ENCODE results near the gene SDHA.

Gene SDHA

GRCh38 chr5:198516-199196 is 19.5 kb upstream of the SDHA start:
- H3K4me1 ChIP-seq (ENCODE audit: control insufficient read depth in 2 of 2, insufficient read depth in 2 of 2, low read length in 2 of 2), result no peaks in the 10 kb centered on the region

GRCh38 chr5:199197-199949 is 18.7 kb upstream of the SDHA start:
- no peaks in the 10 kb centered on the region for H3K9me3 ChIP-seq (ENCODE audit: control insufficient read depth in 2 of 2, low read length in 2 of 2)
- no peaks in the 10 kb centered on the region for H3K4me1 ChIP-seq (ENCODE audit: control insufficient read depth in 2 of 2, insufficient read depth in 2 of 2, low read length in 2 of 2)
- H3K9ac ChIP-seq (ENCODE audit: low read depth in 1 of 2, low read length in 2 of 2), result no peak overlapping the region
- H3K27me3 ChIP-seq (ENCODE audit: control insufficient read depth in 2 of 2, insufficient read depth in 2 of 2, low read length in 2 of 2), result no peaks in the 10 kb centered on the region
- H3K4me3 ChIP-seq (ENCODE audit: low read length in 2 of 2), result no peak overlapping the region
- peaks cover 3 to 12% of the 10 kb centered on the region in 2 donors for H3K36me3 ChIP-seq (ENCODE audit: control insufficient read depth in 2 of 2, insufficient read depth in 2 of 2, low read length in 2 of 2)
- no peak overlapping the region for H3K27ac ChIP-seq (ENCODE audit: low read depth in 2 of 2, low read length in 2 of 2)

More at GRCh38 chr5:198516-199196, 19.5 kb upstream of the SDHA start:
- H3K9ac ChIP-seq (ENCODE audit: low read depth in 1 of 2, low read length in 2 of 2), result no peak overlapping the region
- H3K9me3 ChIP-seq (ENCODE audit: control insufficient read depth in 2 of 2, low read length in 2 of 2), result no peaks in the 10 kb centered on the region
- no peaks in the 10 kb centered on the region for H3K27me3 ChIP-seq (ENCODE audit: control insufficient read depth in 2 of 2, insufficient read depth in 2 of 2, low read length in 2 of 2)
- peaks cover 0 to 5% of the 10 kb centered on the region in 2 donors for H3K36me3 ChIP-seq (ENCODE audit: control insufficient read depth in 2 of 2, insufficient read depth in 2 of 2, low read length in 2 of 2)
- no peak overlapping the region for H3K4me3 ChIP-seq (ENCODE audit: low read length in 2 of 2)
- H3K27ac ChIP-seq (ENCODE audit: low read depth in 2 of 2, low read length in 2 of 2), result no peak overlapping the region

GRCh38 chr5:199950-200645 is 18.0 kb upstream of the SDHA start:
- H3K36me3 ChIP-seq (ENCODE audit: control insufficient read depth in 2 of 2, insufficient read depth in 2 of 2, low read length in 2 of 2), result peaks cover 6 to 18% of the 10 kb centered on the region in 2 donors
- no peaks in the 10 kb centered on the region for H3K9me3 ChIP-seq (ENCODE audit: control insufficient read depth in 2 of 2, low read length in 2 of 2)
- no peaks in the 10 kb centered on the region for H3K4me1 ChIP-seq (ENCODE audit: control insufficient read depth in 2 of 2, insufficient read depth in 2 of 2, low read length in 2 of 2)
- H3K4me3 ChIP-seq (ENCODE audit: low read length in 2 of 2), result no peak overlapping the region
- no peaks in the 10 kb centered on the region for H3K27me3 ChIP-seq (ENCODE audit: control insufficient read depth in 2 of 2, insufficient read depth in 2 of 2, low read length in 2 of 2)
- H3K27ac ChIP-seq (ENCODE audit: low read depth in 2 of 2, low read length in 2 of 2), result no peak overlapping the region
- H3K9ac ChIP-seq (ENCODE audit: low read depth in 1 of 2, low read length in 2 of 2), result no peak overlapping the region

GRCh38 chr5:200985-201384 is 17.1 kb upstream of the SDHA start:
- no peak overlapping the region for H3K9ac ChIP-seq (ENCODE audit: low read depth in 1 of 2, low read length in 2 of 2)
- H3K27ac ChIP-seq (ENCODE audit: low read depth in 2 of 2, low read length in 2 of 2), result no peak overlapping the region
- peaks cover 9 to 22% of the 10 kb centered on the region in 2 donors for H3K36me3 ChIP-seq (ENCODE audit: control insufficient read depth in 2 of 2, insufficient read depth in 2 of 2, low read length in 2 of 2)
- no peaks in the 10 kb centered on the region for H3K4me1 ChIP-seq (ENCODE audit: control insufficient read depth in 2 of 2, insufficient read depth in 2 of 2, low read length in 2 of 2)
- no peaks in the 10 kb centered on the region for H3K27me3 ChIP-seq (ENCODE audit: control insufficient read depth in 2 of 2, insufficient read depth in 2 of 2, low read length in 2 of 2)
- H3K4me3 ChIP-seq (ENCODE audit: low read length in 2 of 2), result no peak overlapping the region
- no peaks in the 10 kb centered on the region for H3K9me3 ChIP-seq (ENCODE audit: control insufficient read depth in 2 of 2, low read length in 2 of 2)

- Histone ChIP-seq H3K9me3 (ENCODE audit: control insufficient read depth in 2 of 2, low read length in 2 of 2) (no peaks in the 10 kb centered on the region), H3K36me3 (ENCODE audit: control insufficient read depth in 2 of 2, insufficient read depth in 2 of 2, low read length in 2 of 2) (peaks cover 9 to 22% of the 10 kb centered on the region in 2 donors), H3K4me1 (ENCODE audit: control insufficient read depth in 2 of 2, insufficient read depth in 2 of 2, low read length in 2 of 2) (no peaks in the 10 kb centered on the region)
Measured at GRCh38 chr5:201672-202071, 16.4 kb upstream of the SDHA start.

GRCh38 chr5:203246-203930 is 14.7 kb upstream of the SDHA start:
- Histone ChIP-seq H3K27ac (ENCODE audit: low read depth in 2 of 2, low read length in 2 of 2) (no peak overlapping the region), H3K27me3 (ENCODE audit: control insufficient read depth in 2 of 2, insufficient read depth in 2 of 2, low read length in 2 of 2) (no peaks in the 10 kb centered on the region), H3K9me3 (ENCODE audit: control insufficient read depth in 2 of 2, low read length in 2 of 2) (no peaks in the 10 kb centered on the region), H3K36me3 (ENCODE audit: control insufficient read depth in 2 of 2, insufficient read depth in 2 of 2, low read length in 2 of 2) (peaks cover 9 to 22% of the 10 kb centered on the region in 2 donors), H3K4me1 (ENCODE audit: control insufficient read depth in 2 of 2, insufficient read depth in 2 of 2, low read length in 2 of 2) (no peaks in the 10 kb centered on the region), H3K9ac (ENCODE audit: low read depth in 1 of 2, low read length in 2 of 2) (no peak overlapping the region), H3K4me3 (ENCODE audit: low read length in 2 of 2) (no peak overlapping the region)

More at GRCh38 chr5:201672-202071, 16.4 kb upstream of the SDHA start:
- H3K27ac ChIP-seq (ENCODE audit: low read depth in 2 of 2, low read length in 2 of 2), result no peak overlapping the region
- H3K27me3 ChIP-seq (ENCODE audit: control insufficient read depth in 2 of 2, insufficient read depth in 2 of 2, low read length in 2 of 2), result no peaks in the 10 kb centered on the region
- H3K4me3 ChIP-seq (ENCODE audit: low read length in 2 of 2), result no peak overlapping the region
- no peak overlapping the region for H3K9ac ChIP-seq (ENCODE audit: low read depth in 1 of 2, low read length in 2 of 2)

- H3K9ac ChIP-seq (ENCODE audit: low read depth in 1 of 2, low read length in 2 of 2), result no peak overlapping the region
- H3K4me3 ChIP-seq (ENCODE audit: low read length in 2 of 2), result no peak overlapping the region
- no peaks in the 10 kb centered on the region for H3K9me3 ChIP-seq (ENCODE audit: control insufficient read depth in 2 of 2, low read length in 2 of 2)
- peaks cover 9 to 22% of the 10 kb centered on the region in 2 donors for H3K36me3 ChIP-seq (ENCODE audit: control insufficient read depth in 2 of 2, insufficient read depth in 2 of 2, low read length in 2 of 2)
- H3K4me1 ChIP-seq (ENCODE audit: control insufficient read depth in 2 of 2, insufficient read depth in 2 of 2, low read length in 2 of 2), result no peaks in the 10 kb centered on the region
- H3K27ac ChIP-seq (ENCODE audit: low read depth in 2 of 2, low read length in 2 of 2), result no peak overlapping the region
- H3K27me3 ChIP-seq (ENCODE audit: control insufficient read depth in 2 of 2, insufficient read depth in 2 of 2, low read length in 2 of 2), result no peaks in the 10 kb centered on the region
Measured at GRCh38 chr5:204001-204400, 14.1 kb upstream of the SDHA start.

GRCh38 chr5:204462-204861 is 13.7 kb upstream of the SDHA start:
- no peaks in the 10 kb centered on the region for H3K4me1 ChIP-seq (ENCODE audit: control insufficient read depth in 2 of 2, insufficient read depth in 2 of 2, low read length in 2 of 2)
- H3K27ac ChIP-seq (ENCODE audit: low read depth in 2 of 2, low read length in 2 of 2), result no peak overlapping the region
- H3K27me3 ChIP-seq (ENCODE audit: control insufficient read depth in 2 of 2, insufficient read depth in 2 of 2, low read length in 2 of 2), result no peaks in the 10 kb centered on the region
- no peak overlapping the region for H3K4me3 ChIP-seq (ENCODE audit: low read length in 2 of 2)
- peaks cover 9 to 22% of the 10 kb centered on the region in 2 donors for H3K36me3 ChIP-seq (ENCODE audit: control insufficient read depth in 2 of 2, insufficient read depth in 2 of 2, low read length in 2 of 2)
- H3K9me3 ChIP-seq (ENCODE audit: control insufficient read depth in 2 of 2, low read length in 2 of 2), result no peaks in the 10 kb centered on the region
- H3K9ac ChIP-seq (ENCODE audit: low read depth in 1 of 2, low read length in 2 of 2), result no peak overlapping the region

GRCh38 chr5:204966-205670 is 13.0 kb upstream of the SDHA start:
- Histone ChIP-seq H3K36me3 (ENCODE audit: control insufficient read depth in 2 of 2, insufficient read depth in 2 of 2, low read length in 2 of 2) (peaks cover 9 to 22% of the 10 kb centered on the region in 2 donors), H3K4me3 (ENCODE audit: low read length in 2 of 2) (no peak overlapping the region), H3K9ac (ENCODE audit: low read depth in 1 of 2, low read length in 2 of 2) (no peak overlapping the region), H3K4me1 (ENCODE audit: control insufficient read depth in 2 of 2, insufficient read depth in 2 of 2, low read length in 2 of 2) (no peaks in the 10 kb centered on the region), H3K9me3 (ENCODE audit: control insufficient read depth in 2 of 2, low read length in 2 of 2) (no peaks in the 10 kb centered on the region), H3K27me3 (ENCODE audit: control insufficient read depth in 2 of 2, insufficient read depth in 2 of 2, low read length in 2 of 2) (no peaks in the 10 kb centered on the region), H3K27ac (ENCODE audit: low read depth in 2 of 2, low read length in 2 of 2) (no peak overlapping the region)

Data from mucosa of rectum (tissue), 2 donors.